Neural cell (in vitro differentiated cells): ENCODE measurements around the gene IMPA2.

Source experiments
- EP300 ChIP-seq: fragments of 450-650 bp; conservative IDR thresholded peaks from 2 replicates; pipeline ENCODE4 v1.6.1; 2014; ENCODE audit warnings: antibody characterized with exemption, mild to moderate bottlenecking, moderate library complexity; ENCODE audit not compliant: poor library complexity, severe bottlenecking
- EZH2 ChIP-seq: fragments of 200-600, 300-800 bp; shearing (Covaris generic), sonication (generic); IDR thresholded peaks from 2 replicates; pipeline ENCODE4 v1.6.1; 2014; ENCODE audit warnings: antibody characterized with exemption, low read length, borderline replicate concordance, mild to moderate bottlenecking; ENCODE audit not compliant: insufficient read depth, poor library complexity, severe bottlenecking
- POLR2AphosphoS5 ChIP-seq: IDR thresholded peaks from 2 replicates; pipeline ENCODE4 v1.6.1; 2012
- RAD21 ChIP-seq: fragments of 450-650 bp; conservative IDR thresholded peaks from 2 replicates; pipeline ENCODE4 v1.6.1; 2014; ENCODE audit warnings: antibody characterized with exemption, mild to moderate bottlenecking, moderate library complexity
- REST ChIP-seq: IDR thresholded peaks from 2 replicates; pipeline ENCODE4 v1.6.1; 2012; ENCODE audit warnings: borderline replicate concordance
- SMC3 ChIP-seq: fragments of 450-650 bp; conservative IDR thresholded peaks from 2 replicates; pipeline ENCODE4 v1.6.1; 2014; ENCODE audit warnings: antibody characterized with exemption, mild to moderate bottlenecking, moderate library complexity; ENCODE audit not compliant: poor library complexity
- TAF1 ChIP-seq: IDR thresholded peaks from 2 replicates; pipeline ENCODE4 v1.6.1; 2012; ENCODE audit warnings: low read depth
- TF ChIP-seq, protein P1 (sequence below): fragments of 450-650 bp; IDR thresholded peaks from 2 replicates; pipeline ENCODE4 v1.5.1; 2014; ENCODE audit warnings: antibody characterized with exemption, mild to moderate bottlenecking, moderate library complexity; ENCODE audit not compliant: poor library complexity, severe bottlenecking

DNA sequence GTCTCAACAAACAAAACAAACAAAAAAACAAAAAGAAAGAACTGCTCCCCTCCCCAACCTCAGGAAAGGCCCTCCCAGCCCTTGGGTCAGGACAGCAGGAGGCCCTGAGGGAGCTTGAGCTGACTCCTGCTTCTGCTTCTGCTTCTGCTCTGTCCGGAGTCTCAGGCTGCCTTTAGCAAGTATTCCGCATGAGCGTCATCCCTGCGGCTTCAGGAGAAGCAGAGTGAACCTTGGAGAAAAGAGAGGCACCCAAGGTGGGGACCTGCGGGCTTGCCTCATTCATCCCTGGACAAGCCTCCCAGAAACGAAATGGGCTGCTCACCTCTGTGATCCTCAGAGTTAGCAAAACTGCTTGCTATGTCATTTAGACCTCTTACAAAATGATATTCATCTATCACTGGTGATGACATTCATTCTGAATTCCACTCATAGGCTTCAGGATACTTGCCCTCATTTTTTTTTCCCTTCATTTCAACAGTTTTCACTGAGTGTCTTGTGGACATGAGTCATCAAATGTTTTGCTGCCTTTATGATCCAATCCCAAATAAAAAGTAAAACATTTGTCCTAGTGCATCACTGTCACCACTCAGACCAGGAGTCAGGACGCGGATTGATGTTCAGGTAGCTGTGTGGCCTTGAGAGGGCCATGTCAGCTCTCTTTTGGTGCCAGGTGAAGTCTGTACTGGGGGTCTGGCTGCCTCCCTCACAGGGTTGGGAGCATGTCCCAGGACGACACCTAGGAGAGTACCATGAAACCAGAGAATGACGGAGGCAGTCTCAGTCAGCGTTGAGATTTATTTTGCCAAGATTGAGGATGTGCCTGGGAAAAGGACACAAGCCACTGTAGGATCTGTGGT lies 51.7 kb downstream of the IMPA2 start:
- no peak for TF ChIP-seq EP300
- TF ChIP-seq EZH2, result no peak
- no peak for TF ChIP-seq REST
- TF ChIP-seq TAF1, result no peak
- TF ChIP-seq, protein P1, sequence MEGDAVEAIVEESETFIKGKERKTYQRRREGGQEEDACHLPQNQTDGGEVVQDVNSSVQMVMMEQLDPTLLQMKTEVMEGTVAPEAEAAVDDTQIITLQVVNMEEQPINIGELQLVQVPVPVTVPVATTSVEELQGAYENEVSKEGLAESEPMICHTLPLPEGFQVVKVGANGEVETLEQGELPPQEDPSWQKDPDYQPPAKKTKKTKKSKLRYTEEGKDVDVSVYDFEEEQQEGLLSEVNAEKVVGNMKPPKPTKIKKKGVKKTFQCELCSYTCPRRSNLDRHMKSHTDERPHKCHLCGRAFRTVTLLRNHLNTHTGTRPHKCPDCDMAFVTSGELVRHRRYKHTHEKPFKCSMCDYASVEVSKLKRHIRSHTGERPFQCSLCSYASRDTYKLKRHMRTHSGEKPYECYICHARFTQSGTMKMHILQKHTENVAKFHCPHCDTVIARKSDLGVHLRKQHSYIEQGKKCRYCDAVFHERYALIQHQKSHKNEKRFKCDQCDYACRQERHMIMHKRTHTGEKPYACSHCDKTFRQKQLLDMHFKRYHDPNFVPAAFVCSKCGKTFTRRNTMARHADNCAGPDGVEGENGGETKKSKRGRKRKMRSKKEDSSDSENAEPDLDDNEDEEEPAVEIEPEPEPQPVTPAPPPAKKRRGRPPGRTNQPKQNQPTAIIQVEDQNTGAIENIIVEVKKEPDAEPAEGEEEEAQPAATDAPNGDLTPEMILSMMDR, result no peak
- TF ChIP-seq POLR2AphosphoS5, result no peak
- no peak for TF ChIP-seq RAD21
- TF ChIP-seq SMC3, result no peak
